ENCODE measurements around the gene ANO7.

GRCh38 chr2:241147336-241147735 lies 41.1 kb upstream of the ANO7 start:
- no peak for TF ChIP-seq CTCF (IDR thresholded peaks at IDR 0.05; ENCODE audit: low read length)
- no peak for TF ChIP-seq EZH2 (IDR thresholded peaks at IDR 0.05; ENCODE audit: borderline replicate concordance, low read length)
